ENCODE data around the gene C1orf105.

The C1orf105 gene

GRCh38 chr1:172382990-172383389 is 37.5 kb upstream of the C1orf105 start:
- FAIRE-seq (no peak), DNase-seq (ENCODE audit: insufficient read length, low spot score) (no peak)
- TF ChIP-seq POLR2A (IDR thresholded peaks at IDR 0.05; ENCODE audit: low read depth, low read length) = no peak
- TF ChIP-seq PAX5 (IDR thresholded peaks at IDR 0.05; ENCODE audit: insufficient read depth, low read length, severe bottlenecking) = no peak
- no peak for TF ChIP-seq POLR2AphosphoS5 (IDR thresholded peaks at IDR 0.05; ENCODE audit: low read depth, low read length)

- DNase-seq (ENCODE audit: insufficient read length, low spot score) = no peak
- no peak for FAIRE-seq
- TF ChIP-seq PAX5 (IDR thresholded peaks at IDR 0.05; ENCODE audit: insufficient read depth, low read length, severe bottlenecking) = no peak
- no peak for TF ChIP-seq POU2F2 (IDR thresholded peaks at IDR 0.05; ENCODE audit: low read depth, low read length)
- TF ChIP-seq POLR2A (IDR thresholded peaks at IDR 0.05; ENCODE audit: low read depth, low read length) = no peak
- TF ChIP-seq TAF1 (IDR thresholded peaks at IDR 0.05; ENCODE audit: low read depth, low read length) = no peak
- TF ChIP-seq SPI1 (IDR thresholded peaks at IDR 0.05; ENCODE audit: low read depth, low read length) = no peak
- TF ChIP-seq POLR2AphosphoS5 (IDR thresholded peaks at IDR 0.05; ENCODE audit: low read depth, low read length) = no peak
Observed at GRCh38 chr1:172383536-172383935, 36.9 kb upstream of the C1orf105 start.

GRCh38 chr1:172384656-172385055 is 35.8 kb upstream of the C1orf105 start:
- DNase-seq (ENCODE audit: insufficient read length, low spot score) (no peak), FAIRE-seq (no peak)
- TF ChIP-seq POLR2AphosphoS5 (IDR thresholded peaks at IDR 0.05; ENCODE audit: low read depth, low read length) = no peak
- no peak for TF ChIP-seq PAX5 (IDR thresholded peaks at IDR 0.05; ENCODE audit: insufficient read depth, low read length, severe bottlenecking)
- TF ChIP-seq POLR2A (IDR thresholded peaks at IDR 0.05; ENCODE audit: low read depth, low read length) = no peak
- no peak for TF ChIP-seq POU2F2 (IDR thresholded peaks at IDR 0.05; ENCODE audit: low read depth, low read length)
- no peak for TF ChIP-seq SPI1 (IDR thresholded peaks at IDR 0.05; ENCODE audit: low read depth, low read length)
- TF ChIP-seq TAF1 (IDR thresholded peaks at IDR 0.05; ENCODE audit: low read depth, low read length) = no peak

- no peak for FAIRE-seq
- TF ChIP-seq PAX5 (IDR thresholded peaks at IDR 0.05; ENCODE audit: insufficient read depth, low read length, severe bottlenecking) (no peak), POU2F2 (IDR thresholded peaks at IDR 0.05; ENCODE audit: low read depth, low read length) (no peak), TAF1 (IDR thresholded peaks at IDR 0.05; ENCODE audit: low read depth, low read length) (no peak), POLR2A (IDR thresholded peaks at IDR 0.05; ENCODE audit: low read depth, low read length) (no peak), SPI1 (IDR thresholded peaks at IDR 0.05; ENCODE audit: low read depth, low read length) (no peak), POLR2AphosphoS5 (IDR thresholded peaks at IDR 0.05; ENCODE audit: low read depth, low read length) (no peak)
- no peak for DNase-seq (ENCODE audit: insufficient read length, low spot score)
Observed at GRCh38 chr1:172386046-172386445, 34.4 kb upstream of the C1orf105 start.

- FAIRE-seq (no peak), DNase-seq (ENCODE audit: insufficient read length, low spot score) (no peak)
- TF ChIP-seq TAF1 (IDR thresholded peaks at IDR 0.05; ENCODE audit: low read depth, low read length) (no peak), POLR2AphosphoS5 (IDR thresholded peaks at IDR 0.05; ENCODE audit: low read depth, low read length) (no peak), POU2F2 (IDR thresholded peaks at IDR 0.05; ENCODE audit: low read depth, low read length) (no peak), SPI1 (IDR thresholded peaks at IDR 0.05; ENCODE audit: low read depth, low read length) (no peak), POLR2A (IDR thresholded peaks at IDR 0.05; ENCODE audit: low read depth, low read length) (no peak), PAX5 (IDR thresholded peaks at IDR 0.05; ENCODE audit: insufficient read depth, low read length, severe bottlenecking) (no peak)
Observed at GRCh38 chr1:172388490-172388889, 32.0 kb upstream of the C1orf105 start.

GRCh38 chr1:172390301-172390682 is 30.2 kb upstream of the C1orf105 start:
- no peak for TF ChIP-seq POU2F2 (IDR thresholded peaks at IDR 0.05; ENCODE audit: low read depth, low read length)
- no peak for TF ChIP-seq TAF1 (IDR thresholded peaks at IDR 0.05; ENCODE audit: low read depth, low read length)
- FAIRE-seq = no peak
- no peak for DNase-seq (ENCODE audit: insufficient read length, low spot score)

- DNase-seq (ENCODE audit: insufficient read length, low spot score) (peak; percentile 22), FAIRE-seq (peak; percentile 98)
- peak; percentile 74 for TF ChIP-seq PAX5 (IDR thresholded peaks at IDR 0.05; ENCODE audit: insufficient read depth, low read length, severe bottlenecking)
- TF ChIP-seq POLR2AphosphoS5 (IDR thresholded peaks at IDR 0.05; ENCODE audit: low read depth, low read length) = no peak
- TF ChIP-seq SPI1 (IDR thresholded peaks at IDR 0.05; ENCODE audit: low read depth, low read length) = no peak
- no peak for TF ChIP-seq TAF1 (IDR thresholded peaks at IDR 0.05; ENCODE audit: low read depth, low read length)
- no peak for TF ChIP-seq POLR2A (IDR thresholded peaks at IDR 0.05; ENCODE audit: low read depth, low read length)
- peak; percentile 89 for TF ChIP-seq POU2F2 (IDR thresholded peaks at IDR 0.05; ENCODE audit: low read depth, low read length)
Observed at GRCh38 chr1:172390683-172391551, 29.6 kb upstream of the C1orf105 start.

- FAIRE-seq = peak; percentile 35
- TF ChIP-seq TAF1 (IDR thresholded peaks at IDR 0.05; ENCODE audit: low read depth, low read length) (no peak), PAX5 (IDR thresholded peaks at IDR 0.05; ENCODE audit: insufficient read depth, low read length, severe bottlenecking) (no peak), SPI1 (IDR thresholded peaks at IDR 0.05; ENCODE audit: low read depth, low read length) (no peak), POLR2A (IDR thresholded peaks at IDR 0.05; ENCODE audit: low read depth, low read length) (no peak), POLR2AphosphoS5 (IDR thresholded peaks at IDR 0.05; ENCODE audit: low read depth, low read length) (no peak), POU2F2 (IDR thresholded peaks at IDR 0.05; ENCODE audit: low read depth, low read length) (no peak)
- no peak for DNase-seq (ENCODE audit: insufficient read length, low spot score)
Observed at GRCh38 chr1:172391976-172392375, 28.5 kb upstream of the C1orf105 start.

GRCh38 chr1:172393354-172393753 is 27.1 kb upstream of the C1orf105 start:
- FAIRE-seq = peak; percentile 26
- TF ChIP-seq TAF1 (IDR thresholded peaks at IDR 0.05; ENCODE audit: low read depth, low read length) = no peak
- TF ChIP-seq SPI1 (IDR thresholded peaks at IDR 0.05; ENCODE audit: low read depth, low read length) = peak; percentile 85
- 0 out of 2 replicates have a peak, but pooled peaks have one; percentile 18 for TF ChIP-seq POU2F2 (IDR thresholded peaks at IDR 0.05; ENCODE audit: low read depth, low read length)
- no peak for TF ChIP-seq POLR2A (IDR thresholded peaks at IDR 0.05; ENCODE audit: low read depth, low read length)
- peak; percentile 8 for TF ChIP-seq PAX5 (IDR thresholded peaks at IDR 0.05; ENCODE audit: insufficient read depth, low read length, severe bottlenecking)
- TF ChIP-seq POLR2AphosphoS5 (IDR thresholded peaks at IDR 0.05; ENCODE audit: low read depth, low read length) = no peak
- DNase-seq (ENCODE audit: insufficient read length, low spot score) = no peak

Data from GM12891 (cell line).